Neural cell (in vitro differentiated cells): ENCODE data around the gene KIAA1958. TPM values are rescaled to one million over a fixed set of nuclear protein-coding genes. Genes with fewer than 3 reads are reported as not detected.

Experiments used
- H2AFZ ChIP-seq: fragments of 200-600, 300-800 bp; sonication (generic), shearing (Covaris generic); 2 replicates; pipeline ENCODE4 v1.6.0; 2014; ENCODE audit warnings: low read depth, mild to moderate bottlenecking, antibody characterized with exemption, low read length, moderate library complexity
- H3F3A ChIP-seq: fragments of 200-600 bp; shearing (Covaris generic); 2 replicates; pipeline ENCODE4 v1.6.1; 2016; ENCODE audit warnings: mild to moderate bottlenecking, moderate library complexity, mixed read lengths, antibody characterized with exemption, low read length; ENCODE audit not compliant: insufficient read depth, poor library complexity, severe bottlenecking
- H3K27ac ChIP-seq: fragments of 200-600, 300-800 bp; sonication (generic), shearing (Covaris generic); 2 replicates; pipeline ENCODE4 v1.5.1; 2014; ENCODE audit warnings: mild to moderate bottlenecking, low read length, moderate library complexity
- H3K27me3 ChIP-seq: fragments of 300-800, 200-600 bp; sonication (generic), shearing (Covaris generic); 2 replicates; pipeline ENCODE4 v1.6.0; 2014; ENCODE audit warnings: mild to moderate bottlenecking, low read depth, low read length, moderate library complexity; ENCODE audit not compliant: insufficient read depth
- H3K36me3 ChIP-seq: fragments of 300-800, 200-600 bp; sonication (generic), shearing (Covaris generic); 2 replicates; pipeline ENCODE4 v1.5.1; 2014; ENCODE audit warnings: mild to moderate bottlenecking, antibody characterized with exemption, low read length, moderate library complexity; ENCODE audit not compliant: insufficient read depth
- H3K4me2 ChIP-seq: fragments of 300-800, 200-600 bp; sonication (generic), shearing (Covaris generic); 2 replicates; pipeline ENCODE4 v1.6.0; 2014; ENCODE audit warnings: mild to moderate bottlenecking, low read length
- H3K4me3 ChIP-seq: fragments of 300-800, 200-600 bp; sonication (generic), shearing (Covaris generic); 2 replicates; pipeline ENCODE4 v1.5.1; 2014; ENCODE audit warnings: mild to moderate bottlenecking, low read length, moderate library complexity
- H3K79me2 ChIP-seq: fragments of 200-600 bp; shearing (Covaris generic); replicated peaks from 2 replicates; pipeline ENCODE4 v1.6.0; 2014; ENCODE audit warnings: mild to moderate bottlenecking, low read length, moderate library complexity; ENCODE audit not compliant: insufficient read depth
- H3K9ac ChIP-seq: fragments of 300-800, 200-600 bp; sonication (generic), shearing (Covaris generic); 2 replicates; pipeline ENCODE4 v1.6.1; 2016; ENCODE audit warnings: mild to moderate bottlenecking, low read length, mixed read lengths
- H3K9me2 ChIP-seq: fragments of 200-600 bp; shearing (Covaris generic); 2 replicates; pipeline ENCODE4 v1.6.1; 2016; ENCODE audit warnings: mild to moderate bottlenecking, low read length, mixed read lengths; ENCODE audit not compliant: insufficient read depth
- H3K9me3 ChIP-seq: fragments of 200-600, 300-800 bp; sonication (generic), shearing (Covaris generic); 2 replicates; pipeline ENCODE4 v1.6.1; 2016; ENCODE audit warnings: mild to moderate bottlenecking, mixed run types, low read length, moderate library complexity, mixed read lengths
- H4K20me1 ChIP-seq: fragments of 200-600 bp; shearing (Covaris generic); 2 replicates; pipeline ENCODE4 v1.6.1; 2016; ENCODE audit warnings: mild to moderate bottlenecking, mixed run types; ENCODE audit not compliant: insufficient read depth
- CTCF ChIP-seq: fragments of 450-650 bp; IDR thresholded peaks from 2 replicates; pipeline ENCODE4 v1.5.1; 2014; ENCODE audit warnings: antibody characterized with exemption, mild to moderate bottlenecking, moderate library complexity; ENCODE audit not compliant: poor library complexity, severe bottlenecking
- EP300 ChIP-seq: fragments of 450-650 bp; conservative IDR thresholded peaks from 2 replicates; pipeline ENCODE4 v1.6.1; 2014; ENCODE audit warnings: antibody characterized with exemption, mild to moderate bottlenecking, moderate library complexity; ENCODE audit not compliant: poor library complexity, severe bottlenecking
- EZH2 ChIP-seq: fragments of 200-600, 300-800 bp; shearing (Covaris generic), sonication (generic); IDR thresholded peaks from 2 replicates; pipeline ENCODE4 v1.6.1; 2014; ENCODE audit warnings: antibody characterized with exemption, low read length, borderline replicate concordance, mild to moderate bottlenecking; ENCODE audit not compliant: insufficient read depth, poor library complexity, severe bottlenecking
- MXI1 ChIP-seq: fragments of 450-650 bp; conservative IDR thresholded peaks from 2 replicates; pipeline ENCODE4 v1.6.1; 2014; ENCODE audit warnings: antibody characterized with exemption, mild to moderate bottlenecking; ENCODE audit not compliant: poor library complexity, severe bottlenecking
- POLR2AphosphoS5 ChIP-seq: IDR thresholded peaks from 2 replicates; pipeline ENCODE4 v1.6.1; 2012
- RAD21 ChIP-seq: fragments of 450-650 bp; conservative IDR thresholded peaks from 2 replicates; pipeline ENCODE4 v1.6.1; 2014; ENCODE audit warnings: antibody characterized with exemption, mild to moderate bottlenecking, moderate library complexity
- REST ChIP-seq: IDR thresholded peaks from 2 replicates; pipeline ENCODE4 v1.6.1; 2012; ENCODE audit warnings: borderline replicate concordance
- SMC3 ChIP-seq: fragments of 450-650 bp; conservative IDR thresholded peaks from 2 replicates; pipeline ENCODE4 v1.6.1; 2014; ENCODE audit warnings: antibody characterized with exemption, mild to moderate bottlenecking, moderate library complexity; ENCODE audit not compliant: poor library complexity
- TAF1 ChIP-seq: IDR thresholded peaks from 2 replicates; pipeline ENCODE4 v1.6.1; 2012; ENCODE audit warnings: low read depth
- polyA plus RNA-seq: library from polyadenylated mRNA; depleted of rRNA; stranded (reverse); fragments of >200 nt; gene quantifications from 2 replicates; pipeline ENCODE4 v1.2.3, GENCODE V29; 2014

KIAA1958 gene
- polyA plus RNA-seq, 1 donor from 2014 or later, result 8.4 TPM

- TF ChIP-seq TAF1 (no peak), MXI1 (no peak), RAD21 (no peak), REST (no peak), SMC3 (no peak), CTCF (no peak), EP300 (no peak), POLR2AphosphoS5 (no peak), EZH2 (no peak)
- H2AFZ ChIP-seq, result no peak overlapping the region
- no peaks in the 10 kb centered on the region for H3K9me2 ChIP-seq
- no peak overlapping the region for H3K9ac ChIP-seq
- no peaks in the 10 kb centered on the region for H4K20me1 ChIP-seq
- no peak overlapping the region for H3K27ac ChIP-seq
- H3K79me2 ChIP-seq, result no peaks in the 10 kb centered on the region
- no peak overlapping the region for H3K4me3 ChIP-seq
- no peak overlapping the region for H3K4me2 ChIP-seq
- peaks cover 25% of the 10 kb centered on the region for H3K36me3 ChIP-seq
- no peaks in the 10 kb centered on the region for H3K27me3 ChIP-seq
- H3F3A ChIP-seq, result no peaks in the 10 kb centered on the region
- peaks cover 12% of the 10 kb centered on the region for H3K9me3 ChIP-seq
Observed at GRCh38 chr9:112648624-112649023, 162.0 kb downstream of the KIAA1958 start.

- H4K20me1 ChIP-seq, result no peaks in the 10 kb centered on the region
- no peaks in the 10 kb centered on the region for H3K27me3 ChIP-seq
- peaks cover 5% of the 10 kb centered on the region for H3K36me3 ChIP-seq
- no peak overlapping the region for H3K4me3 ChIP-seq
- no peak for TF ChIP-seq POLR2AphosphoS5
- no peak for TF ChIP-seq REST
- no peak for TF ChIP-seq RAD21
- TF ChIP-seq MXI1, result no peak
- TF ChIP-seq EZH2, result no peak
- no peak for TF ChIP-seq EP300
- TF ChIP-seq SMC3, result no peak
- no peaks in the 10 kb centered on the region for H3K9me3 ChIP-seq
- no peaks in the 10 kb centered on the region for H3F3A ChIP-seq
- no peaks in the 10 kb centered on the region for H3K79me2 ChIP-seq
- no peak overlapping the region for H2AFZ ChIP-seq
- no peak overlapping the region for H3K27ac ChIP-seq
- H3K4me2 ChIP-seq, result no peak overlapping the region
- no peaks in the 10 kb centered on the region for H3K9me2 ChIP-seq
- no peak overlapping the region for H3K9ac ChIP-seq
Observed at GRCh38 chr9:112654282-112654681, 167.7 kb downstream of the KIAA1958 start.
